HepG2 (cell line): ENCODE measurements around the gene NDUFS2. TPM values are rescaled to one million over a fixed set of nuclear protein-coding genes. Genes with fewer than 3 reads are reported as not detected.

Experiments used
- CREB1 ChIP-seq, 2 experiments: fragments of 450-650 bp in 1 of 2; IDR thresholded peaks; 2 replicates each; pipeline ENCODE4 v1.6.1; 2016 to 2017; ENCODE audit warnings: control low read depth in 1 of 2, mild to moderate bottlenecking in 1 of 2, missing compliant biosample characterization in 1 of 2, missing genetic modification characterization in 1 of 2
- GFI1 ChIP-seq: sonication (generic); formaldehyde crosslinking; IDR thresholded peaks from 2 replicates; pipeline ENCODE4 v1.5.0; 2020; ENCODE audit warnings: missing genetic modification reagents, mild to moderate bottlenecking, borderline replicate concordance
- GZF1 ChIP-seq: sonication (generic); formaldehyde crosslinking; IDR thresholded peaks from 2 replicates; pipeline ENCODE4 v1.5.1; 2020; ENCODE audit warnings: mild to moderate bottlenecking, missing genetic modification reagents
- HDAC1 ChIP-seq: sonication (generic); formaldehyde crosslinking; IDR thresholded peaks from 2 replicates; pipeline ENCODE4 v1.5.1; 2020; ENCODE audit warnings: mild to moderate bottlenecking, missing genetic modification reagents
- IRF2 ChIP-seq: IDR thresholded peaks from 2 replicates; pipeline ENCODE4 v1.6.1; 2018; ENCODE audit warnings: missing genetic modification reagents, missing compliant biosample characterization
- MAX ChIP-seq: IDR thresholded peaks from 2 replicates; pipeline ENCODE4 v1.6.1; 2012; ENCODE audit warnings: inconsistent platforms
- NCOA2 ChIP-seq: sonication (generic); formaldehyde crosslinking; IDR thresholded peaks from 2 replicates; pipeline ENCODE4 v1.8.0; 2022; ENCODE audit warnings: inconsistent platforms
- NFAT5 ChIP-seq: sonication (generic); formaldehyde crosslinking; IDR thresholded peaks from 2 replicates; pipeline ENCODE4 v1.4.0; 2020; ENCODE audit warnings: missing genetic modification reagents
- PHB2 ChIP-seq: fragments of 450-650 bp; IDR thresholded peaks from 2 replicates; pipeline ENCODE4 v1.6.1; 2018; ENCODE audit not compliant: partially characterized antibody
- TARDBP ChIP-seq: sonication (generic); formaldehyde crosslinking; IDR thresholded peaks from 2 replicates; pipeline ENCODE4 v1.8.0; 2022; ENCODE audit warnings: mild to moderate bottlenecking, missing genetic modification reagents
- TBX2 ChIP-seq: sonication (generic); formaldehyde crosslinking; IDR thresholded peaks from 2 replicates; pipeline ENCODE4 v1.5.0; 2020; ENCODE audit warnings: missing genetic modification reagents, mild to moderate bottlenecking, borderline replicate concordance
- ZC3H13 ChIP-seq: sonication (generic); formaldehyde crosslinking; IDR thresholded peaks from 2 replicates; pipeline ENCODE4 v1.8.1; 2023; ENCODE audit warnings: mild to moderate bottlenecking, missing genetic modification reagents, moderate library complexity
- ZKSCAN8 ChIP-seq: IDR thresholded peaks from 2 replicates; pipeline ENCODE4 v1.6.1; 2016; ENCODE audit warnings: borderline replicate concordance, missing genetic modification reagents, missing compliant biosample characterization
- ZNF557 ChIP-seq: sonication (generic); formaldehyde crosslinking; IDR thresholded peaks from 2 replicates; pipeline ENCODE4 v1.4.0; 2020; ENCODE audit warnings: missing genetic modification reagents
- ZNF567 ChIP-seq: sonication (generic); formaldehyde crosslinking; IDR thresholded peaks from 2 replicates; pipeline ENCODE4 v1.8.1; 2023; ENCODE audit warnings: mild to moderate bottlenecking, missing genetic modification reagents, borderline replicate concordance
- ZNF703 ChIP-seq: sonication (generic); formaldehyde crosslinking; IDR thresholded peaks from 2 replicates; pipeline ENCODE4 v1.5.1; 2020; ENCODE audit warnings: missing genetic modification reagents, mild to moderate bottlenecking, moderate library complexity, borderline replicate concordance
- ZNF746 ChIP-seq: sonication (generic); formaldehyde crosslinking; IDR thresholded peaks from 2 replicates; pipeline ENCODE4 v1.8.0; 2022; ENCODE audit warnings: mild to moderate bottlenecking, missing genetic modification reagents
- ZNF841 ChIP-seq: sonication (generic); formaldehyde crosslinking; IDR thresholded peaks from 2 replicates; pipeline ENCODE4 v1.8.1; 2023; ENCODE audit warnings: missing genetic modification reagents, borderline replicate concordance
- ZSCAN29 ChIP-seq: sonication (generic); formaldehyde crosslinking; conservative IDR thresholded peaks from 2 replicates; pipeline ENCODE4 v1.4.0; 2020; ENCODE audit warnings: mild to moderate bottlenecking, missing genetic modification reagents
- polyA plus RNA-seq, 8 experiments: library from polyadenylated mRNA; depleted of rRNA in 3 of 8; stranded (reverse) in 7 of 8; unstranded in 1 of 8; fragments of >200 nt; fragmentation: Illumina TruSeq in 4 of 8; extraction: Trizol in 4 of 8; gene quantifications; 2 replicates each; pipeline versions ENCODE4 v1.2.1 to v1.2.3, GENCODE V29; 2011 to 2016; ENCODE audit warnings: low read depth in 4 of 8, missing spikeins in 1 of 8, mixed read lengths in 1 of 8; ENCODE audit not compliant: insufficient read depth in 1 of 8
- total RNA-seq, 5 experiments: library from RNA; depleted of rRNA; stranded (reverse); fragments of >200 nt; fragmentation: Illumina TruSeq; extraction: Trizol; gene quantifications; 2 replicates each; pipeline ENCODE4 v1.2.3, GENCODE V29; 2016; ENCODE audit warnings: low read depth in 1 of 5
- TF ChIP-seq, protein P1 (sequence below): sonication (generic); formaldehyde crosslinking; IDR thresholded peaks from 2 replicates; pipeline ENCODE4 v1.4.0; 2020; ENCODE audit warnings: missing genetic modification reagents, borderline replicate concordance
- TF ChIP-seq, protein P2 (sequence below): sonication (generic); formaldehyde crosslinking; IDR thresholded peaks from 2 replicates; pipeline ENCODE4 v1.4.0; 2020; ENCODE audit warnings: missing genetic modification reagents, borderline replicate concordance

NDUFS2 gene
- total and polyA plus RNA-seq, 2 of the 13 experiments (the other 11 are each of a cell fraction or from before 2014, with no cell fraction given), result 89.9 to 118 TPM

DNA sequence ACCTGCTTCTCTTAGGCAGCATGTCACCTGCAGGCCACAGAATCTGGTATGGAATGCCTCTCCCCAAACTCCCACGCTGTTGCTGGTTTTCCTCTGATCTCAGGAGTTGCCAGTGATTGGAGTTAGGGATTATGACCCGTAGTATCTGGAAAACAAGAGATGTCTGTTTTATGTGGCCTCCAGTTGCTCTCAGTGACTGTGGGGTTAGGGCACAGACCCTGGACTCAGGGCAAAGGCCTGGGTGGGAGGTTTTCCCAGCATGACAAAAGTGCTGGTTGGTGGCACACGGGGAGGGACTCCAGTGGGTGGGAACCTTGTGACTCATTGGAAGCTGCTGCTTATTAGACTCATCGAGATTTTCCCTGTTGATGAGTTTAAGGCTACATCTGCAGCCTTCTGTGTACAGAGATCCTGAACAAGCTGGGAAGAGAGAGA lies 35.9 kb downstream of the NDUFS2 start, which contains the start of gene NR1I3 (continued):
- TF ChIP-seq TBX2 (CRISPR knock-in tag) (peak; percentile 84; the same call in 1 of the 2 replicates), IRF2 (CRISPR knock-in tag) (peak; percentile 48; the same call in 1 of the 2 replicates), ZNF703 (CRISPR knock-in tag) (peak; percentile 48; the same call in 1 of the 2 replicates), TARDBP (CRISPR knock-in tag) (peak; percentile 77; the same call in 1 of the 2 replicates), ZNF841 (CRISPR knock-in tag) (0 out of 2 replicates have a peak, but pooled peaks have one; percentile 6), NFAT5 (no peak), ZC3H13 (no peak), GFI1 (peak; percentile 91), ZKSCAN8 (CRISPR knock-in tag) (no peak), HDAC1 (CRISPR knock-in tag) (peak; percentile 83), ZNF567 (peak; percentile 15; the same call in 1 of the 2 replicates), MAX (peak; percentile 40; the same call in 1 of the 2 replicates), ZSCAN29 (CRISPR knock-in tag) (0 out of 2 replicates have a peak, but pooled peaks have one; percentile 49), GZF1 (CRISPR knock-in tag) (peak; percentile 77; the same call in 1 of the 2 replicates), PHB2 (no peak), CREB1 (IDR thresholded peaks at IDR 0.05) (no peak), CREB1 (CRISPR knock-in tag; IDR thresholded peaks at IDR 0.05) (peak; percentile 85), ZNF557 (CRISPR knock-in tag) (no peak), ZNF746 (peak; percentile 87), NCOA2 (CRISPR knock-in tag) (peak; percentile 44; the same call in 1 of the 2 replicates)
- TF ChIP-seq, protein P1, sequence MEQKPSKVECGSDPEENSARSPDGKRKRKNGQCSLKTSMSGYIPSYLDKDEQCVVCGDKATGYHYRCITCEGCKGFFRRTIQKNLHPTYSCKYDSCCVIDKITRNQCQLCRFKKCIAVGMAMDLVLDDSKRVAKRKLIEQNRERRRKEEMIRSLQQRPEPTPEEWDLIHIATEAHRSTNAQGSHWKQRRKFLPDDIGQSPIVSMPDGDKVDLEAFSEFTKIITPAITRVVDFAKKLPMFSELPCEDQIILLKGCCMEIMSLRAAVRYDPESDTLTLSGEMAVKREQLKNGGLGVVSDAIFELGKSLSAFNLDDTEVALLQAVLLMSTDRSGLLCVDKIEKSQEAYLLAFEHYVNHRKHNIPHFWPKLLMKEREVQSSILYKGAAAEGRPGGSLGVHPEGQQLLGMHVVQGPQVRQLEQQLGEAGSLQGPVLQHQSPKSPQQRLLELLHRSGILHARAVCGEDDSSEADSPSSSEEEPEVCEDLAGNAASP, result peak; percentile 54; the same call in 1 of the 2 replicates
- TF ChIP-seq, protein P2, sequence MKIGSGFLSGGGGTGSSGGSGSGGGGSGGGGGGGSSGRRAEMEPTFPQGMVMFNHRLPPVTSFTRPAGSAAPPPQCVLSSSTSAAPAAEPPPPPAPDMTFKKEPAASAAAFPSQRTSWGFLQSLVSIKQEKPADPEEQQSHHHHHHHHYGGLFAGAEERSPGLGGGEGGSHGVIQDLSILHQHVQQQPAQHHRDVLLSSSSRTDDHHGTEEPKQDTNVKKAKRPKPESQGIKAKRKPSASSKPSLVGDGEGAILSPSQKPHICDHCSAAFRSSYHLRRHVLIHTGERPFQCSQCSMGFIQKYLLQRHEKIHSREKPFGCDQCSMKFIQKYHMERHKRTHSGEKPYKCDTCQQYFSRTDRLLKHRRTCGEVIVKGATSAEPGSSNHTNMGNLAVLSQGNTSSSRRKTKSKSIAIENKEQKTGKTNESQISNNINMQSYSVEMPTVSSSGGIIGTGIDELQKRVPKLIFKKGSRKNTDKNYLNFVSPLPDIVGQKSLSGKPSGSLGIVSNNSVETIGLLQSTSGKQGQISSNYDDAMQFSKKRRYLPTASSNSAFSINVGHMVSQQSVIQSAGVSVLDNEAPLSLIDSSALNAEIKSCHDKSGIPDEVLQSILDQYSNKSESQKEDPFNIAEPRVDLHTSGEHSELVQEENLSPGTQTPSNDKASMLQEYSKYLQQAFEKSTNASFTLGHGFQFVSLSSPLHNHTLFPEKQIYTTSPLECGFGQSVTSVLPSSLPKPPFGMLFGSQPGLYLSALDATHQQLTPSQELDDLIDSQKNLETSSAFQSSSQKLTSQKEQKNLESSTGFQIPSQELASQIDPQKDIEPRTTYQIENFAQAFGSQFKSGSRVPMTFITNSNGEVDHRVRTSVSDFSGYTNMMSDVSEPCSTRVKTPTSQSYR (CRISPR knock-in tag), result peak; percentile 40; the same call in 1 of the 2 replicates
